C4-2B (cell line): ENCODE data around the gene UBL4B.

ENCODE experiments used
- CTCF ChIP-seq: fragments of 450-650 bp; conservative IDR thresholded peaks from 2 replicates; pipeline ENCODE4 v1.5.1; 2017; ENCODE audit warnings: mild to moderate bottlenecking
- ZFX ChIP-seq: fragments of 450-650 bp; IDR thresholded peaks from 2 replicates; pipeline ENCODE4 v1.6.1; 2017

- no peak for TF ChIP-seq CTCF
- no peak for TF ChIP-seq ZFX
Measured at GRCh38 chr1:110125810-110126209, 13.6 kb downstream of the UBL4B start.
